ENCODE results near the gene OCIAD2. TPM values are rescaled to one million over a fixed set of nuclear protein-coding genes. Genes with fewer than 3 reads are reported as not detected.
"Not testable (repeated sequence)": the region's sequence is repeated elsewhere in the genome, so short reads cannot be mapped to it uniquely, and the experiment has no call there.

OCIAD2 gene
- 24.6 TPM for polyA plus RNA-seq (ENCODE audit: insufficient read length)

- DNase-seq = peak; percentile 28
Observed at GRCh38 chr4:48906206-48907173, at the start of gene OCIAD2. Gene OCIAD2, minus strand, starts transcription at chr4:48906774. Its CDS starts 2,225 bp downstream, at chr4:48904549.

- DNase-seq = no peak
Observed at GRCh38 chr4:48954314-48954713, 47.7 kb upstream of the OCIAD2 start.

- DNase-seq = no peak
Observed at GRCh38 chr4:48949518-48950219, 43.1 kb upstream of the OCIAD2 start.

GRCh38 chr4:48949086-48949485, 42.5 kb upstream of the OCIAD2 start:
- DNase-seq = no peak

- no peak for DNase-seq
Observed at GRCh38 chr4:48947731-48948130, 41.2 kb upstream of the OCIAD2 start.

GRCh38 chr4:48945981-48946380, 39.4 kb upstream of the OCIAD2 start:
- no peak for DNase-seq

- DNase-seq = no peak
Observed at GRCh38 chr4:48944756-48945241, 38.2 kb upstream of the OCIAD2 start.

GRCh38 chr4:48944252-48944651, 37.7 kb upstream of the OCIAD2 start:
- no peak for DNase-seq

GRCh38 chr4:48943387-48943786, 36.8 kb upstream of the OCIAD2 start:
- DNase-seq = no peak

GRCh38 chr4:48939785-48940184, 33.2 kb upstream of the OCIAD2 start:
- DNase-seq = peak; percentile 2

- DNase-seq = no peak
Observed at GRCh38 chr4:48938831-48939230, 32.3 kb upstream of the OCIAD2 start.

- DNase-seq = no peak
Observed at GRCh38 chr4:48937033-48937432, 30.5 kb upstream of the OCIAD2 start.

- DNase-seq = no peak
Observed at GRCh38 chr4:48931459-48931858, 24.9 kb upstream of the OCIAD2 start.

- no peak for DNase-seq
Observed at GRCh38 chr4:48930654-48931053, 24.1 kb upstream of the OCIAD2 start.

GRCh38 chr4:48924416-48924815, 17.8 kb upstream of the OCIAD2 start:
- DNase-seq = no peak

GRCh38 chr4:48923065-48923464, 16.5 kb upstream of the OCIAD2 start:
- not testable (repeated sequence) for DNase-seq

- no peak for DNase-seq
Observed at GRCh38 chr4:48914311-48914710, 7.7 kb upstream of the OCIAD2 start.

- DNase-seq = no peak
Observed at GRCh38 chr4:48913346-48913745, 6.8 kb upstream of the OCIAD2 start.

- no peak for DNase-seq
Observed at GRCh38 chr4:48912349-48912748, 5.8 kb upstream of the OCIAD2 start.

GRCh38 chr4:48910511-48910910, 3.9 kb upstream of the OCIAD2 start:
- no peak for DNase-seq

- DNase-seq = no peak
Observed at GRCh38 chr4:48909697-48910096, 3.1 kb upstream of the OCIAD2 start.

GRCh38 chr4:48908687-48909086, 2.1 kb upstream of the OCIAD2 start:
- no peak for DNase-seq

- DNase-seq = no peak
Observed at GRCh38 chr4:48907706-48908477, 1.3 kb upstream of the OCIAD2 start.
